ENCODE measurements around the gene LGALS3BP. TPM values are rescaled to one million over a fixed set of nuclear protein-coding genes. Genes with fewer than 3 reads are reported as not detected.
A peak's percentile ranks its signal among the peaks of the same experiment; 100 is the strongest.

The LGALS3BP gene
- total RNA-seq, 4 donors from 2014 or later, result 191 to 392 (median 296) TPM

DNA sequence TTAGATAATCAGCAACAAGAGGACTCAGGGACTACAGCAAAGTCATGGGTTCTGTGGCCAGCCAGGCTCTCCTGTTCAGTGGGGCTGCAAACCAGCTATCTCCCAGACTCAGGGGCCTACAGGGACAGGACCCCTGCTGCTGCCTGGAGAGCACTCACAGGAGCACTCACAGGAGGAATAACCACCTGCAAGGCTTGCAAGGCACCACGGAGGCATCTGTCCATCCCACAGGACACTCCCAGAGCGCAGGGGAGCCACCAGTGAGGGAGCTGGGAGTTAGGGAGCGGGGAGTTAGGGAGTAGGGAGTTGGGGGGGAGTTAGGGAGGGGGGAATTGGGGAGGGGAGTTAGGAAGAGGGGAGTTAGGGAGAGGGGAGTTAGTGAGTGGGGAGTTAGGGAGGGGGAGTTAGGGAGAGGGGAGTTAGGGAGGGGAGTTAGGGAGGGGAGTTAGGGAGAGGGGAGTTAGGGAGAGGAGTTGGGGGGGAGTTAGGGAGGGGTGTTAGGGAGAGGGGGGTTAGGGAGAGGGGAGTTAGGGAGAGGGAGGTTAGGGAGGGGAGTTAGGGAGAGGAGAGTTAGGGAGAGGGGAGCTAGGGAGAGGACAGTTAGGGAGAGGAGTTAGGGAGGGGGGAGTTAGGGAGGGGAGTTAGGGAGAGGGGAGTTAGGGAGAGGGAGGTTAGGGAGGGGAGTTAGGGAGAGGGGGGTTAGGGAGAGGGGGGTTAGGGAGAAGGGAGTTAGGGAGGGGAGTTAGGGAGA, 24.1 kb upstream of the LGALS3BP start:
- H3K27ac ChIP-seq, result peak overlapping the region in 1 of 4 donors; percentile 14
- TF ChIP-seq, protein P1, sequence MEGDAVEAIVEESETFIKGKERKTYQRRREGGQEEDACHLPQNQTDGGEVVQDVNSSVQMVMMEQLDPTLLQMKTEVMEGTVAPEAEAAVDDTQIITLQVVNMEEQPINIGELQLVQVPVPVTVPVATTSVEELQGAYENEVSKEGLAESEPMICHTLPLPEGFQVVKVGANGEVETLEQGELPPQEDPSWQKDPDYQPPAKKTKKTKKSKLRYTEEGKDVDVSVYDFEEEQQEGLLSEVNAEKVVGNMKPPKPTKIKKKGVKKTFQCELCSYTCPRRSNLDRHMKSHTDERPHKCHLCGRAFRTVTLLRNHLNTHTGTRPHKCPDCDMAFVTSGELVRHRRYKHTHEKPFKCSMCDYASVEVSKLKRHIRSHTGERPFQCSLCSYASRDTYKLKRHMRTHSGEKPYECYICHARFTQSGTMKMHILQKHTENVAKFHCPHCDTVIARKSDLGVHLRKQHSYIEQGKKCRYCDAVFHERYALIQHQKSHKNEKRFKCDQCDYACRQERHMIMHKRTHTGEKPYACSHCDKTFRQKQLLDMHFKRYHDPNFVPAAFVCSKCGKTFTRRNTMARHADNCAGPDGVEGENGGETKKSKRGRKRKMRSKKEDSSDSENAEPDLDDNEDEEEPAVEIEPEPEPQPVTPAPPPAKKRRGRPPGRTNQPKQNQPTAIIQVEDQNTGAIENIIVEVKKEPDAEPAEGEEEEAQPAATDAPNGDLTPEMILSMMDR (IDR thresholded peaks at IDR 0.05), result no peak
- TF ChIP-seq POLR2A (IDR thresholded peaks at IDR 0.05) (no peak), EP300 (IDR thresholded peaks at IDR 0.05) (no peak)
- peaks cover 0 to 38% (median 0%) of the 10 kb centered on the region in 3 donors for H3K36me3 ChIP-seq
- DNase-seq (ENCODE audit: low spot score in 2 of 2), result no peak
- peaks cover 0 to 48% (median 18%) of the 10 kb centered on the region in 4 donors for H3K4me1 ChIP-seq
- no peaks in the 10 kb centered on the region for H3K27me3 ChIP-seq
- H3K4me3 ChIP-seq, result no peak overlapping the region
- WGBS, 2 donors, result 70 to 74% methylated on average over 3 of the region's 3 CpGs
- no peaks in the 10 kb centered on the region for H3K9me3 ChIP-seq

DNA sequence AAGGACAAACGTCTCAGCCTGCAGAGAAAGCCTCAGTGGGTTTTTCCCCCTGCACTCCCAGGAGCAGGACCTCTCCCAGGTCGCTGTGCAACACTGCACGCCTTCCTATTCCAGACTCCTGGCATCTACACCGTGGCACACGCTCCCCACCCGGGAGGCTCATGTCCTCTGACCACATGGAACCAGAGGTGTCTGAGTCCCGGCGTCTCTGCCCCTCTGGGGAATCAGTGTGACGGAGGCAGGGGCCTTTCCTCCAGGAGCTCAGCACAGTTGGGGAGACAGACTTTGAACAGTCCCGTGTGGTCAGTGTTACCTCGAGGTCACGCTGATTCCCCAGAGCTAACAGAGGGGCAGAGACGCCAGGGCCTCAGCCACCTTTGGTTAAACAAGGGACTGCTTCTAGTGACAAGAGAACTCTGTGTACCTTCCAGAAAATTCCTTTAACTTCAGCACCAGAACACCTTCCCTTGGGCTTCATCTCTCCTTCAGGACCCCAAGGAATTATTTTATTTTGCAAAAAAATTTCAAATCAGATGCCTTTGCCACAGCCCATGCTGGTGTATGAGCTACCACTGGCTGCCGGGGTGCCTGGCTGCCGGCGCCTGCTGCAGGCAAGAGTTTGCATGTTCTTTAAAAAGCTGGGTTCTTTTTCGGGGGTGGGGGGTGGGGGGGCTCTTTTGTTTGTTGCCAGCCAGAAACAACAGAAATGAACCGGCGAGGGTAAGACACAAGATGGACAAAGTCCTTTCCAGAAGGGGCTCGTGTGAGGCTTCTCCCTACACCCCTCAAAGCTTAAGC, 23.3 kb upstream of the LGALS3BP start:
- Histone ChIP-seq H3K4me3 (no peak overlapping the region), H3K27me3 (no peaks in the 10 kb centered on the region), H3K27ac (no peak overlapping the region), H3K4me1 (peaks cover 0 to 48% (median 16%) of the 10 kb centered on the region in 4 donors), H3K9me3 (no peaks in the 10 kb centered on the region), H3K36me3 (peaks cover 0 to 44% (median 7%) of the 10 kb centered on the region in 3 donors)
- WGBS, 2 donors, result 64 to 76% methylated on average over 20 of the region's 20 CpGs
- no peak for DNase-seq (ENCODE audit: low spot score in 2 of 2)
- TF ChIP-seq, protein P1 (IDR thresholded peaks at IDR 0.05), result no peak
- TF ChIP-seq POLR2A (IDR thresholded peaks at IDR 0.05) (no peak), EP300 (IDR thresholded peaks at IDR 0.05) (no peak)

DNA sequence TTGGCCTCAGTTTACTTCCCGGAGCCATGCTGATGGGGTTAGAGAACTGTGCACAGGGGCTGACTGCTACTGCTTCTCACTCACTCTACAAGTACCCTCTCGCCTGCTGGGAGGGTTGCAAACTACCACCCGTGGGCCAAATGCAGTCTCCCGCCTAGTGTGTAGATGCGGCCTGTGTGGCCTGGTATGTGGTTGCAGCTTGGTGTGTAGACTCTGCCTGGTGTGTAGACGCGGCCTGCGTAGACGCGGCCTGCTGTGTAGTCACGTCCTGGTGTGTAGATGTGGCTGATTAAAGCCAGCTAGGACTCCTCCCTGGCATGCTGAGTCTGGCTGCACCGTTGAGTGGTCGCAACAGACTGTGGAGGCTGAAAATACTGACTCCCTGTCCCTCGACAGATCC, 22.6 kb upstream of the LGALS3BP start:
- Histone ChIP-seq H3K4me1 (peaks cover 0 to 48% (median 12%) of the 10 kb centered on the region in 4 donors), H3K27ac (no peak overlapping the region), H3K9me3 (no peaks in the 10 kb centered on the region), H3K4me3 (no peak overlapping the region), H3K27me3 (no peaks in the 10 kb centered on the region), H3K36me3 (peaks cover 0 to 48% (median 11%) of the 10 kb centered on the region in 3 donors)
- TF ChIP-seq, protein P1 (IDR thresholded peaks at IDR 0.05), result no peak
- TF ChIP-seq EP300 (IDR thresholded peaks at IDR 0.05), result no peak
- TF ChIP-seq POLR2A (IDR thresholded peaks at IDR 0.05), result no peak
- no peak for DNase-seq (ENCODE audit: low spot score in 2 of 2)
- WGBS, 2 donors, result 86 to 90% methylated on average over 14 of the region's 14 CpGs

DNA sequence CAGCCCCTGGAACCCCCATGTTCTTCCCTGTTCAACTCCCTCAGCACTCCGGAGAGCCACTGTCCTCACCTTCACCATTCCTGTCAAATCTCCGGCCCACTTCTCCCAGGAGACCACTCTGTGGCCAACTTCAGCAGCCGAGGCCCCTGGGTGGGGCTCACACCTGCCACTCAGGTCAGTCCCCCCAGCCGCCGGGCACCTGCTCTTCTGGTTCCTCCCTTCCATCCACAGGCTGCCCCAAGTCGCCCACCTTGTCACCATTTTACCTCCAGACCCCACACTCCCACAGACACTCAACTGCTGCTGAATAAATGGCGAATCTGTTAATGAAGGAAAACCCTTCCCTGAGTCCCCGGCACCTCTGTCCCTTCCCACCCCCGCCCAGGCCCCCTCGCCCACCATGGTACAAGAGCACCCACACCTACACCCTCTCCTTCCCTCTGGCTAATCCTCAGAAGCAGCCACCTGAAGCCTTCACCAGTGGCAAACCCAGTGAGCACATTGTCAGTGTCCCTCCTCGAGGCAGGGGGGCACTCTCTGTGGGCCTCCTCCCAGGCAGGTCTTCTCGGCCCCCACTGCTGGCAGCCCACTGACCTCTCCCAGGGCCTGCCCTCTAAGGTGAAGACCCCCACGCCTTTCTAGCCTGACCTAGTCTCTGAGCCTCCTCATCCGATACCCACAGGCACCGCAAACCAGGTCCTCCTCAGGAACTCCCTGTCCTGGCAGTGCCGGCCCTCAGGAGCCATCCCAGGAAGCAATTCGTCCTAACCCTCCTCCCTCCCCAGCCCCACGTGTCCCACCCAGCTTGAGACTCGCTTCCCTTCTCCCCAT, 21.7 kb upstream of the LGALS3BP start:
- no peaks in the 10 kb centered on the region for H3K9me3 ChIP-seq
- no peak overlapping the region for H3K27ac ChIP-seq
- no peaks in the 10 kb centered on the region for H3K27me3 ChIP-seq
- peaks cover 0 to 57% (median 20%) of the 10 kb centered on the region in 3 donors for H3K36me3 ChIP-seq
- WGBS, 2 donors, result 78 to 84% methylated on average over 19 of the region's 19 CpGs
- TF ChIP-seq EP300 (IDR thresholded peaks at IDR 0.05), result no peak
- TF ChIP-seq, protein P1 (IDR thresholded peaks at IDR 0.05), result no peak
- no peak for TF ChIP-seq POLR2A (IDR thresholded peaks at IDR 0.05)
- H3K4me1 ChIP-seq, result peaks cover 0 to 47% (median 9%) of the 10 kb centered on the region in 4 donors
- H3K4me3 ChIP-seq, result no peak overlapping the region
- no peak for DNase-seq (ENCODE audit: low spot score in 2 of 2)

Measured in tibial nerve (tissue), 4 donors.